ENCODE measurements around the gene FAM219A.

DNA sequence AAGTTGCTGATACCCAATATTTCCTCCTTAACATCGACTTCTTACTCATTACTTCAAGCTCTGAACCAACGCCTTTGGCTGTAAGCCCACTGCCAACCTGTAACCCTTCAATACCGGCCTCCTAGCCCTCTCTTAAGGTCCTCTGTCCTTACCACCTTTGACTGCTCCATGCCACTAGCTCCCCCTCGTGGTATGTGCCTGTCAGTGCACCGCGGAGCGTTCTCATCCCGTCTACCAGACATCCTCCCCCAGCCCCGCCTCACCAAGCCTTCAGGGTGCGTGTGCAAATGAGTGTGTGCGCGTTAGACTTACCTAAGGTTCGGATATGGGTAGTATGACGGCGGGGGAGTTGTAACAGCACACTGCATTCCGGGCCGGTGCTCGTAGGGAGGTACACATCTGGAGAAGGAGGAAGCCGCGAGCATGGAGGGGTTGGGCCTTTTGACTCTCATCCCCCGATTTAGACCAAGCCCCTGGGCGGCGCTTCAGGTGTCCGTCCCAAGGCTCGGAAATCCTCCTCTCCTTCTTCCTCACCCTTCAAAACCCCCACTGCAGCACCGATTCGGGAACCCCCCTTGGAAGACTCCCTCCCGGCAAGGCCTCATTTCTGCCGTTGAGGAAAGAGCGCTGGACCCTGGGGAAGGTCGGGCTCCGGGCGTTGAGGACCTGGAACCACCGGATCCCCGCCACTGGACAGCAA lies 78.9 kb downstream of the FAM219A start:
- TF ChIP-seq POLR2AphosphoS5 (IDR thresholded peaks at IDR 0.05; ENCODE audit: borderline replicate concordance, low read depth, low read length), result no peak
- no peak for TF ChIP-seq EZH2 (IDR thresholded peaks at IDR 0.05)
